ENCODE measurements around the gene ATP13A2.

Gene ATP13A2

GRCh38 chr1:17030206-17030605 lies 18.5 kb upstream of the ATP13A2 start:
- DNase-seq (ENCODE audit: low spot score): no peak
- TF ChIP-seq, protein P1, sequence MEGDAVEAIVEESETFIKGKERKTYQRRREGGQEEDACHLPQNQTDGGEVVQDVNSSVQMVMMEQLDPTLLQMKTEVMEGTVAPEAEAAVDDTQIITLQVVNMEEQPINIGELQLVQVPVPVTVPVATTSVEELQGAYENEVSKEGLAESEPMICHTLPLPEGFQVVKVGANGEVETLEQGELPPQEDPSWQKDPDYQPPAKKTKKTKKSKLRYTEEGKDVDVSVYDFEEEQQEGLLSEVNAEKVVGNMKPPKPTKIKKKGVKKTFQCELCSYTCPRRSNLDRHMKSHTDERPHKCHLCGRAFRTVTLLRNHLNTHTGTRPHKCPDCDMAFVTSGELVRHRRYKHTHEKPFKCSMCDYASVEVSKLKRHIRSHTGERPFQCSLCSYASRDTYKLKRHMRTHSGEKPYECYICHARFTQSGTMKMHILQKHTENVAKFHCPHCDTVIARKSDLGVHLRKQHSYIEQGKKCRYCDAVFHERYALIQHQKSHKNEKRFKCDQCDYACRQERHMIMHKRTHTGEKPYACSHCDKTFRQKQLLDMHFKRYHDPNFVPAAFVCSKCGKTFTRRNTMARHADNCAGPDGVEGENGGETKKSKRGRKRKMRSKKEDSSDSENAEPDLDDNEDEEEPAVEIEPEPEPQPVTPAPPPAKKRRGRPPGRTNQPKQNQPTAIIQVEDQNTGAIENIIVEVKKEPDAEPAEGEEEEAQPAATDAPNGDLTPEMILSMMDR (IDR thresholded peaks at IDR 0.05; ENCODE audit: extremely low read depth, missing control alignments): no peak

DNA sequence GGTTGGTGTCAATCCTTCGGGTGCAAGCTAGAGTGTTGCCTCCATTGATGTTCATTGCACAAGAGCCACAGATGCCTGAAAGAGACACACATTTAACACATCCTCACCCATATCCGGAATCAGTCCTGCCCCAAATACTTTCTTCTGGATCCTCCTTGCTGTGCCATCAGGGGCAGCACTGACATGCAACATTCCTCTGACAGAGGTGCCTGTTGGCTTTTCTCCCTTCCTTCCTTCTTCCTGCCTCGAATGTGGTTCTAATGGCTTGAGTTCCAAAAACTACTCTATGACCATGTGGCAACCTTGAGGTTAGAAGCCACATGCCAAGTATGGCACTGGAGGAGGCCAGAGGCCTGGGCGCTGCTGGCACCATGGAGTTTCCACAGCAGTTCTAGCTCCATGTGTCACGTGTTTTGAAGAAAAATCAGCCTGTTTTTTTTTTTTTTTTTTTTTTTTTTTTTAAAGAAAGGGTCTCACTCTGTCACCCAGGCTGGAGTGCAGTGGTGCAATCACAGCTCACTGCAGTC lies 17.0 kb upstream of the ATP13A2 start:
- DNase-seq (ENCODE audit: low spot score): no peak
- TF ChIP-seq, protein P1 (IDR thresholded peaks at IDR 0.05; ENCODE audit: extremely low read depth, missing control alignments): no peak

GRCh38 chr1:17027900-17028299 lies 16.2 kb upstream of the ATP13A2 start:
- no peak for DNase-seq (ENCODE audit: low spot score)
- TF ChIP-seq, protein P1 (IDR thresholded peaks at IDR 0.05; ENCODE audit: extremely low read depth, missing control alignments): no peak

- no peak for DNase-seq (ENCODE audit: low spot score)
- TF ChIP-seq, protein P1 (IDR thresholded peaks at IDR 0.05; ENCODE audit: extremely low read depth, missing control alignments): no peak
Measured at GRCh38 chr1:17027403-17027802, 15.7 kb upstream of the ATP13A2 start.

GRCh38 chr1:17024721-17025120 lies 13.0 kb upstream of the ATP13A2 start:
- no peak for DNase-seq (ENCODE audit: low spot score)
- TF ChIP-seq, protein P1 (IDR thresholded peaks at IDR 0.05; ENCODE audit: extremely low read depth, missing control alignments): no peak

- TF ChIP-seq, protein P1 (IDR thresholded peaks at IDR 0.05; ENCODE audit: extremely low read depth, missing control alignments): no peak
- no peak for DNase-seq (ENCODE audit: low spot score)
Measured at GRCh38 chr1:17023573-17023972, 11.8 kb upstream of the ATP13A2 start.

DNA sequence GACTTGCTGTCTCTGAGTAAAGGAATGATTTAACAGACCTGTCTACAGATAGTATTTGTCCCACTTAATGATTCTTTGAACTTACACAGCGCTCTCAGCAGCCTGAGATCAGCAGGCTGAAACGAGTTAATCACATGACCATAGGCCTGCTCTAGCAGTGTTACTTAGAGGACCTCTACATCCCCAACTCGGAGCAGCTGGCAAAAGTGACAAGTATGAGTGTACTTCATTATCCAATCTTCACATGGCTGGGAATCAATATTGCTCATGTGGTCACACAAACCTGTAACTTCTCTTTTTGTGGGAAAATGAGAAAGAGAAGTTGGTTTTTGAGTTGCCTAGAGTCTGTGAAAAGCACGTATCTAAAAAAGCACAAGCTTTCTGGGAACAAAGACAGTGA lies 11.4 kb upstream of the ATP13A2 start:
- no peak for DNase-seq (ENCODE audit: low spot score)
- TF ChIP-seq, protein P1 (IDR thresholded peaks at IDR 0.05; ENCODE audit: extremely low read depth, missing control alignments): no peak

Measured in GM20000 (cell line).